HFFc6 (cell line): ENCODE measurements around the gene RAVER1. TPM values are rescaled to one million over a fixed set of nuclear protein-coding genes. Genes with fewer than 3 reads are reported as not detected.

Experiments
- DNase-seq: peaks from one replicate; pipeline ENCODE4 v3.0.0-alpha.2; 2018
- H3K27ac Mint-ChIP-seq: 2 replicates; pipeline ENCODE4 v1.8.0; 2020; ENCODE audit warnings: mild to moderate bottlenecking, mixed read lengths
- H3K27me3 Mint-ChIP-seq: 2 replicates; pipeline ENCODE4 v1.8.0; 2021; ENCODE audit warnings: mild to moderate bottlenecking, moderate library complexity, mixed read lengths; ENCODE audit not compliant: insufficient read depth
- H3K36me3 Mint-ChIP-seq: 2 replicates; pipeline ENCODE4 v1.8.0; 2021; ENCODE audit warnings: low read depth, mixed read lengths
- H3K4me1 Mint-ChIP-seq: 2 replicates; pipeline ENCODE4 v1.8.0; 2020; ENCODE audit warnings: low read depth, mixed read lengths
- H3K4me3 Mint-ChIP-seq: 2 replicates; pipeline ENCODE4 v1.8.0; 2020; ENCODE audit warnings: mild to moderate bottlenecking, moderate library complexity, mixed read lengths
- H3K9me3 Mint-ChIP-seq: 2 replicates; pipeline ENCODE4 v1.8.0; 2020; ENCODE audit warnings: mild to moderate bottlenecking, mixed read lengths
- CTCF ChIP-seq: fragments of 200-600 bp; sonication (generic); IDR thresholded peaks from 2 replicates; pipeline ENCODE4 v1.5.0; 2021; ENCODE audit warnings: antibody characterized with exemption, mild to moderate bottlenecking
- total RNA-seq, 6 experiments: library from RNA; stranded (reverse); fragmentation: NEBNext Ultra II Directional; extraction: Animal tissue kit (Norgen Biotek cat#: 25700); gene quantifications; 2 replicates in 1 of 6; 3 replicates in 5 of 6; pipeline ENCODE4 v1.2.3, GENCODE V29; 2021

RAVER1 gene
- total RNA-seq, 6 experiments from 2014 or later, result 52.1 to 58.3 (median 55.6) TPM

- Mint-ChIP-seq H3K27ac (no peak overlapping the region), H3K27me3 (peaks cover 3% of the 10 kb centered on the region), H3K36me3 (peaks cover 17% of the 10 kb centered on the region; the same call in 1 of the 2 replicates), H3K4me1 (peaks cover 21% of the 10 kb centered on the region), H3K4me3 (no peak overlapping the region), H3K9me3 (no peaks in the 10 kb centered on the region)
- TF ChIP-seq CTCF, result no peak
- no peak for DNase-seq
Measured at GRCh38 chr19:10317857-10318462, 15.4 kb downstream of the RAVER1 start.

GRCh38 chr19:10317045-10317856 is 16.1 kb downstream of the RAVER1 start:
- no peak overlapping the region for H3K4me3 Mint-ChIP-seq
- no peak for DNase-seq

GRCh38 chr19:10316229-10317044 is 16.9 kb downstream of the RAVER1 start:
- Mint-ChIP-seq H3K4me3 (peak overlapping the region; percentile 96), H3K27ac (peak overlapping the region; percentile 57), H3K9me3 (no peaks in the 10 kb centered on the region), H3K36me3 (peaks cover 11% of the 10 kb centered on the region; the same call in 1 of the 2 replicates), H3K27me3 (peaks cover 3% of the 10 kb centered on the region), H3K4me1 (peaks cover 21% of the 10 kb centered on the region)
- no peak for DNase-seq
- TF ChIP-seq CTCF, result no peak

More at GRCh38 chr19:10317045-10317856, 16.1 kb downstream of the RAVER1 start:
- Mint-ChIP-seq H3K27ac (no peak overlapping the region), H3K27me3 (peaks cover 3% of the 10 kb centered on the region), H3K9me3 (no peaks in the 10 kb centered on the region), H3K4me1 (peaks cover 21% of the 10 kb centered on the region), H3K36me3 (peaks cover 17% of the 10 kb centered on the region; the same call in 1 of the 2 replicates)
- no peak for TF ChIP-seq CTCF

- DNase-seq, result peak; percentile 69
- peak within 1 kb of the TSS; percentile 82 for H3K27ac Mint-ChIP-seq
- peak within 1 kb of the TSS; percentile 96 for H3K4me3 Mint-ChIP-seq
- peaks cover 21% of the 10 kb centered on the region for H3K4me1 Mint-ChIP-seq
- no peak for TF ChIP-seq CTCF
- peaks cover 3% of the 10 kb centered on the region for H3K27me3 Mint-ChIP-seq
- peaks cover 11% of the 10 kb centered on the region; the same call in 1 of the 2 replicates for H3K36me3 Mint-ChIP-seq
- no peaks in the 10 kb centered on the region for H3K9me3 Mint-ChIP-seq
Measured at GRCh38 chr19:10315335-10316214, 17.8 kb downstream of the RAVER1 start, which contains the start of gene FDX2. TSS of gene FDX2 (minus strand) at chr19:10316015. CDS start at chr19:10315996, 19 bp downstream.
